LNCaP clone FGC (cell line): Measurements from ENCODE around the gene MRPL32.
"Not testable (repeated sequence)": the region's sequence is repeated elsewhere in the genome, so short reads cannot be mapped to it uniquely, and the experiment has no call there.

Source experiments
- DNase-seq: peaks from one replicate; pipeline ENCODE4 v3.0.0-alpha.2; 2011; ENCODE audit warnings: low read depth
- H3K4me3 ChIP-seq: 2 replicates; pipeline ENCODE4 v1.5.1; 2011; ENCODE audit warnings: mild to moderate bottlenecking, low read depth, low read length, control low read depth
- TF ChIP-seq, protein P1 (sequence below): IDR thresholded peaks from 2 replicates; pipeline ENCODE4 v1.5.1; 2012; ENCODE audit warnings: mild to moderate bottlenecking; ENCODE audit not compliant: control insufficient read depth, insufficient read depth; ENCODE audit errors: extremely low read depth

The MRPL32 gene

GRCh38 chr7:42931834-42932651 lies at the start of gene MRPL32, which contains the start of gene PSMA2:
Gene MRPL32 (plus strand): TSS chr7:42932376. CDS start chr7:42932387, 11 bp downstream.
Gene PSMA2 (minus strand): TSS chr7:42932174. CDS start chr7:42932158, 16 bp downstream.
- peak; percentile 94 for DNase-seq
- peak within 1 kb of the TSS; percentile 76 for H3K4me3 ChIP-seq
- TF ChIP-seq, protein P1, sequence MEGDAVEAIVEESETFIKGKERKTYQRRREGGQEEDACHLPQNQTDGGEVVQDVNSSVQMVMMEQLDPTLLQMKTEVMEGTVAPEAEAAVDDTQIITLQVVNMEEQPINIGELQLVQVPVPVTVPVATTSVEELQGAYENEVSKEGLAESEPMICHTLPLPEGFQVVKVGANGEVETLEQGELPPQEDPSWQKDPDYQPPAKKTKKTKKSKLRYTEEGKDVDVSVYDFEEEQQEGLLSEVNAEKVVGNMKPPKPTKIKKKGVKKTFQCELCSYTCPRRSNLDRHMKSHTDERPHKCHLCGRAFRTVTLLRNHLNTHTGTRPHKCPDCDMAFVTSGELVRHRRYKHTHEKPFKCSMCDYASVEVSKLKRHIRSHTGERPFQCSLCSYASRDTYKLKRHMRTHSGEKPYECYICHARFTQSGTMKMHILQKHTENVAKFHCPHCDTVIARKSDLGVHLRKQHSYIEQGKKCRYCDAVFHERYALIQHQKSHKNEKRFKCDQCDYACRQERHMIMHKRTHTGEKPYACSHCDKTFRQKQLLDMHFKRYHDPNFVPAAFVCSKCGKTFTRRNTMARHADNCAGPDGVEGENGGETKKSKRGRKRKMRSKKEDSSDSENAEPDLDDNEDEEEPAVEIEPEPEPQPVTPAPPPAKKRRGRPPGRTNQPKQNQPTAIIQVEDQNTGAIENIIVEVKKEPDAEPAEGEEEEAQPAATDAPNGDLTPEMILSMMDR, result no peak

- TF ChIP-seq, protein P1, result no peak
- H3K4me3 ChIP-seq, result no peak overlapping the region
- DNase-seq, result no peak
Measured at GRCh38 chr7:42883950-42884349, 48.2 kb upstream of the MRPL32 start.

- not testable (repeated sequence) for H3K4me3 ChIP-seq, DNase-seq
Measured at GRCh38 chr7:42885183-42885582, 47.0 kb upstream of the MRPL32 start.

GRCh38 chr7:42886129-42886528 lies 46.0 kb upstream of the MRPL32 start:
- DNase-seq, result no peak
- H3K4me3 ChIP-seq, result no peak overlapping the region
- TF ChIP-seq, protein P1, result peak; percentile 35

DNA sequence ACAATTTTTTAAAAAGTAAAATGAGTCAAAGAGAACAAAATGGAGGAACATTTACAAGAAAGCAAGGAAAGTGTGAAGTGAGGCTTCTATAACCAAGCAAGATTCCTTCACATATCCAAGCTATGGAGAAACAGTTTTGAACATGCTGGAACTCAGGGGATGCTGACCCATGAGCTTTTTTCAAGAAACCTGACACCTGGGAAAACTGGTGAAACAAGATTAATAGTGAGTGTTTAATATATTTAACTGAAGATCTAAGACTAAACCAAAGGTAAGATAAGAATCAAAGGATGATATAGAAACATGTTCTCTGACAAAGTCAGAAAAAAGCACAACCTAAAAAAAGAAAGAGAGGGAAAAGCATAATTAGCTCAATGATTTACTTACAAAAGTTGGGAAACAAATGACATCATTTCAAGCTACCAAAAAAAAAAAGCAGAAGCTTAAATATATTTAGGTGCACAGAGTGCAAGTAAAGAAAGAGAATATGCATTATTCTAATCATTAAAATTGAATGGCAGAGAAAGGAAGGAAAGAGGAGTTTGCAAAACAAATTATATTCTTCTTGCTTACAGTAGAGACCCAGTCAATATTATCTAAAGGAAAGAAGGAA lies 45.2 kb upstream of the MRPL32 start:
- no peak for DNase-seq
- TF ChIP-seq, protein P1, result no peak
- peak overlapping the region; percentile 40; the same call in 1 of the 2 replicates for H3K4me3 ChIP-seq

GRCh38 chr7:42893346-42894240 lies 38.6 kb upstream of the MRPL32 start:
- TF ChIP-seq, protein P1, result no peak
- no peak for DNase-seq

GRCh38 chr7:42900842-42901241 lies 31.3 kb upstream of the MRPL32 start:
- no peak for DNase-seq
- H3K4me3 ChIP-seq, result no peak overlapping the region
- TF ChIP-seq, protein P1, result no peak

More at GRCh38 chr7:42893346-42894240, 38.6 kb upstream of the MRPL32 start:
- H3K4me3 ChIP-seq, result no peak overlapping the region
